ENCODE measurements around the gene PCYT1B.

Gene PCYT1B

GRCh38 chrX:24673424-24673823, 26.3 kb upstream of the PCYT1B start (continued):
- TF ChIP-seq BCL11B (tag by site-specific recombination; IDR thresholded peaks at IDR 0.05; ENCODE audit: low read depth) (no peak), YY2 (tag by site-specific recombination; IDR thresholded peaks at IDR 0.05) (no peak), ZNF658 (tag by site-specific recombination; IDR thresholded peaks at IDR 0.05) (no peak)

GRCh38 chrX:24672701-24673190, 25.6 kb upstream of the PCYT1B start:
- Histone ChIP-seq H3K4me1 (ENCODE audit: control insufficient read depth, insufficient read depth, low read length) (no peaks in the 10 kb centered on the region), H3K4me3 (ENCODE audit: low read depth, low read length) (no peak overlapping the region), H3K27ac (ENCODE audit: extremely low read depth, low read depth, low read length) (no peak overlapping the region), H3K9me3 (ENCODE audit: control insufficient read depth, insufficient read depth, low read depth, low read length) (no peaks in the 10 kb centered on the region), H3K36me3 (ENCODE audit: control insufficient read depth in 2 of 2, insufficient read depth in 1 of 2, low read length in 2 of 2) (no peaks in the 10 kb centered on the region)
- TF ChIP-seq ZNF707 (tag by site-specific recombination; IDR thresholded peaks at IDR 0.05) (no peak), ZNF311 (tag by site-specific recombination; IDR thresholded peaks at IDR 0.05; ENCODE audit: borderline replicate concordance) (no peak), ZNF645 (tag by site-specific recombination; IDR thresholded peaks at IDR 0.05) (no peak), REST (tag by site-specific recombination; IDR thresholded peaks at IDR 0.05) (no peak), ZNF701 (tag by site-specific recombination; IDR thresholded peaks at IDR 0.05) (no peak), WT1 (tag by site-specific recombination; IDR thresholded peaks at IDR 0.05) (no peak), ZNF561 (tag by site-specific recombination; IDR thresholded peaks at IDR 0.05; ENCODE audit: borderline replicate concordance) (no peak), ZNF302 (tag by site-specific recombination; IDR thresholded peaks at IDR 0.05; ENCODE audit: low read depth) (no peak), INSM2 (tag by site-specific recombination; IDR thresholded peaks at IDR 0.05) (no peak), ZNF416 (tag by site-specific recombination; IDR thresholded peaks at IDR 0.05) (no peak), ZNF660 (tag by site-specific recombination; IDR thresholded peaks at IDR 0.05) (no peak), ZNF146 (tag by site-specific recombination; IDR thresholded peaks at IDR 0.05) (no peak), ZNF549 (tag by site-specific recombination; IDR thresholded peaks at IDR 0.05) (no peak), ZNF155 (tag by site-specific recombination; IDR thresholded peaks at IDR 0.05) (no peak), ZNF138 (tag by site-specific recombination; IDR thresholded peaks at IDR 0.05; ENCODE audit: borderline replicate concordance) (no peak), ZSCAN5A (tag by site-specific recombination; IDR thresholded peaks at IDR 0.05) (no peak)
- ChIA-PET POLR2A (no interaction called here), CTCF (interaction anchor here (0.7 kb wide), 1 partner anchor 9 kb away, joined by 3 read pairs; no protein-coding TSS in a partner anchor)
